ENCODE measurements around the gene VPS26C.

Gene VPS26C

GRCh38 chr21:37193676-37194075, 73.5 kb downstream of the VPS26C start:
- H3K4me3 ChIP-seq (ENCODE audit: low read depth, low read length), result no peak overlapping the region
- no peak for TF ChIP-seq CTCF (IDR thresholded peaks at IDR 0.05; ENCODE audit: borderline replicate concordance, insufficient read depth, low read depth, low read length)

DNA sequence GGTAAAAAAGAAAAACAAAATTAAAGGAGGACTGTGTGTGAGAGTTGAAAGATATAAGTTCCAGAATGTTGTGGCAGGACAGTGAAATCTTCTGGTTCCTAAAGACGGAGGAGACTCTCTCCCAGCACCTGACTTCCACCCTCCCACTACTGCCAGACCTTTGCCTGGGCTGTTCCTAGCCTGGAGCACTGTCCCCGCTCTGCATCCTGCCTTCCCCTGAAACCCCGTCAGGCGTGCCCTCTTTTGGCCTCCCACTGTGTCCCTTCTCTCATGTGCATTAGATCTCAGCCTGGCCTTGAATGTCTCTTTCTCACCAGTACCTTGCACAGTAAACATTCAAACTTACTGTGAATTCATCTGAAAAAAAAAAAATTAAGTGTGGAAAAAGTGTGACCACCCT, 74.1 kb downstream of the VPS26C start:
- no peak overlapping the region for H3K4me3 ChIP-seq (ENCODE audit: low read depth, low read length)
- TF ChIP-seq CTCF (IDR thresholded peaks at IDR 0.05; ENCODE audit: borderline replicate concordance, insufficient read depth, low read depth, low read length), result no peak

GRCh38 chr21:37192019-37192418, 75.1 kb downstream of the VPS26C start:
- TF ChIP-seq CTCF (IDR thresholded peaks at IDR 0.05; ENCODE audit: borderline replicate concordance, insufficient read depth, low read depth, low read length), result no peak
- H3K4me3 ChIP-seq (ENCODE audit: low read depth, low read length), result no peak overlapping the region

DNA sequence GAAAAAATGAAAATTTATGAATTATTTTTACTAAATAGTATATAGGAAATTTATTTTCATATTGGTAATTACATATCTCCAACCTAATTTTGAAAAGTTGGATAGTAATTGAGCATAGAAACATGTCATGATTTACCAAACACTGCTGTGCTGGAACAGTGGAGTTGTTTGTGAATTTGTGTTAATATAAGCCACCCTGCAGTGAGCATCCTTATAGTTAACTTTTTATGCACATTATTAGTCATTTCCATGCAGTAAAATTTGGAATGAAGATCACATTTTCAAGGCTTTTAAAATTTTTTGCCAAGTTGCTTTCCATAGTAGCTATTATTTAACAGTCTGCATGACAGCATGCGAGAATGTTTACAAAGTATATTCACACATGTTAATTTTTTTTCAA, 78.3 kb downstream of the VPS26C start:
- TF ChIP-seq CTCF (IDR thresholded peaks at IDR 0.05; ENCODE audit: borderline replicate concordance, insufficient read depth, low read depth, low read length), result no peak
- no peak overlapping the region for H3K4me3 ChIP-seq (ENCODE audit: low read depth, low read length)

DNA sequence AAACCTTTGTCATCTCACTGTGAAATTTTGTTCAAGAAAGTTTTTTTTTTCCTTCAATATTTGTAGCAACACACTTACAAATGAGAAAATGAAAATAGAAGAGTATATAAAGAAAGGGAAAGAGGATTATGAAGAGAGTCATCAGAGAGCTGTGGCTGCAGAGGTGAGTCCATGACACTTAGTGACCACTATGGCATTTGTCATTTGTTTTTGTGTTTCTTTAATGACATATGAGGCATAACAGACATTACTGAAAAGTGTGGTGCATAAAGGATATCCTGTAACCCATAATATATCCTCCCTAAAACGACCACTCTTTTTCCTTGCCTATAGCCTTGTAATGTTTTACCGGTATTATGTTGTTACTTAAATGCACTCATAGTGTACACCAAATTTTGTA, 80.2 kb downstream of the VPS26C start:
- no peak overlapping the region for H3K4me3 ChIP-seq (ENCODE audit: low read depth, low read length)
- TF ChIP-seq CTCF (IDR thresholded peaks at IDR 0.05; ENCODE audit: borderline replicate concordance, insufficient read depth, low read depth, low read length), result no peak

DNA sequence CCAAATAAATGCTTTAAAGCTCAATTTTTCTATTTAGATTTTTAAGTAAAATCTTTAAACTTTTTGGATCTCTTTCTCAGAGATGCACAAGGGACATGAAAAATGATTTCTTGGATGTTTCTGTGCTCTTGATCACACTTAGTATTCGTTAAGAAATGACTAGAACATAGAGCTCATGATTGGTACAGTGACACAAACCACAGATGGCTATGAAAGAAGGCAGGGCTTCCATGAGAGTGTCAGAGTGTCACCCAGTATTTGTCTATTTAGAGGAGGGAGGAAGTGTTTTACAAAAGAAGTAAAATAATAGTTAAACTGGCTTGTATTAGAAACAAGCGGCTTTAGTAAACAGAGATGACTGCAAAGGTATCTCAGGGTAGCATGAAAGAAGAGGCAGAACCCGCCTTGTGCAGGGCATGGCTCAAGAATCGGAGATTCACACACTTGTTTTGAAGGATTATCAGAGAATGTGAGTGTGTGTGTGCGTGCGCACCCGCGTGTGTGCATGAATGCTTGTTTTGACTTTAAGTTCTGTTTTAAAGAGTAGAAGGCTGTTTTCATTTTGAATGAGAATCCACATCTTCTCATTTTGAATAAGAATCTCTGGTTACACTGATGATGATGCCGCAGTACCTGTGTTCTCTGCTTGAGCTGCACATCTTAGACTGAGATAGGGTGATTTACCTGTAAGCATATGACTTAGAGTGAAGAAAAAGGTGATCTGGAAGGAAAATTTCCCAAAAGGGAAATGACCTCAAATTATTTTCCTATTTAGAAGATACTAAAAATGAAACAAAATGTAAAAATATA, 82.1 kb downstream of the VPS26C start:
- H3K4me3 ChIP-seq (ENCODE audit: low read depth, low read length), result no peak overlapping the region
- no peak for TF ChIP-seq CTCF (IDR thresholded peaks at IDR 0.05; ENCODE audit: borderline replicate concordance, insufficient read depth, low read depth, low read length)

DNA sequence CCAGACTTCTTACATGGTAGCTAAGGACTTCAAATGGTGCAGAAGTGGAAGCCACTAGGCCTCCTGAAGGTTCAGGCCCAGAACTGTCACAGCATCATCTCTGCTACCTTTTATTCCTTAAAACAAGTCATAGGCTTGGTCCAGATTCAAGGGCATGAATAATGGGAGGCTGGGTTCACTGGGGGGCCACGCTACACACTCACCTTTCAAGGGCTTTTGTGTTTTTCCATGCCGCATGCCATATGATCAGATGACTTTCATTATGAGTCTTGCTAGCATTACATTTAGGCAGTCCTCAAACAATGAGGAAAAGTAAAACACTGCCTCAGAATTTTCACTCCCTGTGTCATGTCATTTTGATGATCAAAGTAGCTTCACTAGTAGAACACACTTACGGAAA, 83.4 kb downstream of the VPS26C start:
- no peak for TF ChIP-seq CTCF (IDR thresholded peaks at IDR 0.05; ENCODE audit: borderline replicate concordance, insufficient read depth, low read depth, low read length)
- no peak overlapping the region for H3K4me3 ChIP-seq (ENCODE audit: low read depth, low read length)
